OCI-LY1 (cell line): Measurements from ENCODE around the gene AGAP9.
"Not testable (repeated sequence)": the region's sequence is repeated elsewhere in the genome, so short reads cannot be mapped to it uniquely, and the experiment has no call there.

Source experiments
- CTCF ChIP-seq: fragments of 200-600 bp; sonication (generic), shearing (Covaris generic); IDR thresholded peaks from 2 replicates; pipeline ENCODE4 v1.5.1; 2017; ENCODE audit warnings: mild to moderate bottlenecking, antibody characterized with exemption, low read length, moderate library complexity, mixed read lengths
- EZH2 ChIP-seq: fragments of 200-600 bp; sonication (generic), shearing (Covaris generic); IDR thresholded peaks from 2 replicates; pipeline ENCODE4 v1.8.0; 2017; ENCODE audit warnings: borderline replicate concordance, mixed run types, mild to moderate bottlenecking, antibody characterized with exemption, low read length, moderate library complexity, mixed read lengths

GRCh38 chr10:47485943-47486342, 37.5 kb downstream of the AGAP9 start:
- TF ChIP-seq CTCF, EZH2: not testable (repeated sequence)
